Endothelial cell of hepatic sinusoid (primary cell): Measurements from ENCODE around the gene FLVCR2.

Experiments
- in situ Hi-C: cut with HindIII; loops from 2 replicates; pipeline ENCODE4 v1.10.0; 2017; ENCODE audit warnings: low sequenced_read_pairs

The FLVCR2 gene

DNA sequence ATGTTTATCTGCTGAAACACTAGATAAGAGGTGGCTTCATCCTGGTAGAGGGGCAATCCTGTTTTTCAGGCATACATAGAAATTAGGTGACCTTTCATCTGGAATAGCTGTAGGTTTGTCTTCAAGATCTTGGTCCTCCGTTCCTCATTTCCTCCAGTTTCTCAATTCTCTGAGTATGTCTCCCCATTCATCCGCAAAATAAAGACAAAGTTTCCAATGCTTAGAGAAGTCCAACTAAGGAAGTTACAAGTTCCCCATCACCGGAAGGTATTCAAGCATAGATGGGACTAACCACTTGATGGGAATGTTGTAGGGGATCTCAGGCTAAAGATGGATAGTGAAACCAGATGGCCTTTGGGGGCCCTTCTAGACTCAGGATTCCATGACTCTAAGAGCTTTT lies 48.0 kb downstream of the FLVCR2 start:
- in situ Hi-C loops, result no loop called here

GRCh38 chr14:75626863-75627262 lies 48.4 kb downstream of the FLVCR2 start:
- in situ Hi-C loops, result no loop called here

DNA sequence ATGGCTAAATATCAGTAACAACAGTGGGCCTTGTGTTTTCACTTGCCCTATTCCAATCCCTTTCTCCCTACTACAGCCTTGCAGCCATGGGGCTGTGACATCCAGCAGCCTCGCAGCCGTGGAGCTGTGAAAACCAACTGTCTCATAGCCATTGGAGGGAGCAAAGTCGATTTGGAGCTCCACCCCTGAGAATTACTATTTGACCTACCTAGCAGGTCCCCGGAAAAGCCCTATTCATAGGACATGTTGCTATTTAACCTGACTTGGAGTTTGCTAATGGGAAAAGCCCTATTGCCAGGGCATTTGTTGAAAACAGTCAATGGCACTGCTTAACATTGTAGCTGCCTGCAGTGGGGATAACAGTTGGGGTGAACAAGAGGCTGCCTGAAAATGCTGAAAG lies 49.0 kb downstream of the FLVCR2 start:
- in situ Hi-C loops, result no loop called here

DNA sequence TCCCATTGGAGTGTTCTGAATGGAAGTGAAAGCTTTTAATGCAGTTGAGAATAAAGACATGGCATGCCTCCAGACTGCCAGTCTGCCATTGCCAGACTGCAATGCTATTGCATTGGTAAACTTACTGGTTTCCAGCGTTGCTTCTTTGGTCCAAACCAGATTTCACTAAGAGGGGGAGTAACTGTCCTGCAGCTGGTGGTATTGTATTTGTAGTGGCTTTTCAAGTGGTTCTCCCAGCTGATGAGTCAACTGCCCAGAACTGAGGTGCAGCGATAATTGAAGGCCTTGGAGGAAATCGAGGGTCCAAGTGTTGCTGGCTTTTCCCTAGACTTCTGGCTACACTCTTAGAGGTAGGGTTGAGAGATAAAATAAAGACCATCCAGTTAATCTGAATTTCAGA lies 50.4 kb downstream of the FLVCR2 start:
- in situ Hi-C loops, result no loop called here

DNA sequence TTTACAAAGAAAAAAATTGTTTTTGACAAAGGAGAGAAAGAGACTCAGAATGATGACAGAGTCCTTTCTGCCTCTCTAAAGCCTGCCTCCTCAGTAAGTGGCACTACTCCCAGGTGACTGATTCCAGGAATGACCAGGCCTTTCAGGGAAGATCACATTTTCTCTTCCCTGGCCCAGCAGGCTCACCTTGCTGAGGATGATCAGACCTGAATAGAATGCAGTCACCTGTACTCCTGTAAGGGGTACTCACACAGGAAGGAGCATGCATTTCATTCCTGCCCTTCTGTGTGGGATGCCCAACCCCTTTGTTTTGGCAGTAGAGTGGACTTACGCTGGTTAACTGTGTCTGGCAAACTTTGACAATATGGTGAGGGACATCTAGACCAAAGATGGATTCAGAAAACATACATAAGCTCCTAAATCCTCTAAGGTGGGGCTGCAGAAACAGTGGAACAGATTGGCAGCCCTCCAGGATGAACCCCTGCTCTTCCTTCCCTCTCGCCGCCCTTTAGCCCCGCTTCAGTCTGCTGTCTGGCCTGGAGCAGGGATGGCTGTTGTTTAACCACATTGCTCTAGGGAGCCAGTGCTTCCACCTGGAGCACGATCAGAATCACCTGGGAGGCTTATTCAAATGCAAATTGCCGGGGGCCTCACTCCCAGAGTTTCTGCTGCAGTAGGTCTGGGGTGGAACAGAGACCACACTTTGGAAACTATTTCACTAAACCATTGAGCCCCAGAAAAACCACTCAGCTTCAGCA lies 52.5 kb downstream of the FLVCR2 start:
- in situ Hi-C loops, result no loop called here

DNA sequence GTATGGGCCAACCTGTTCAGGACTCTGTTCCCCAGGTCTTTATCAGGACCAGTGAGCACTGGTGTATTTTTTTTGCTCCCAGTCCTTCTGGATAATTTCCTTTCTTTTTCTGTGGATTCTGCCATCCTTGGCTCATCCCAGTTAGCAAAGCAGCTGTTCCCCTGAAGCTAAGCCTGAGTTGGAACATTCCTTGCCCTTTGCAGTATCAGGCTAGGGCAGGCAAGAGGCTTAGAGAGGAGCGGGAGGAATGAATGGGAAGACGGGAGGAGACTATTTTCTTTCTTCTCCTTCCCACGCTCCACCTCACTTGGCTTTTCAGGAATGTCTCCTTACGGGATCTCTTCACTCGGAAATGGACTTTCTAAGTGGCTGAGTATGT lies 53.0 kb downstream of the FLVCR2 start:
- in situ Hi-C loops, result no loop called here

- in situ Hi-C loops, result no loop called here
Measured at GRCh38 chr14:75634848-75635247, 56.4 kb downstream of the FLVCR2 start.

DNA sequence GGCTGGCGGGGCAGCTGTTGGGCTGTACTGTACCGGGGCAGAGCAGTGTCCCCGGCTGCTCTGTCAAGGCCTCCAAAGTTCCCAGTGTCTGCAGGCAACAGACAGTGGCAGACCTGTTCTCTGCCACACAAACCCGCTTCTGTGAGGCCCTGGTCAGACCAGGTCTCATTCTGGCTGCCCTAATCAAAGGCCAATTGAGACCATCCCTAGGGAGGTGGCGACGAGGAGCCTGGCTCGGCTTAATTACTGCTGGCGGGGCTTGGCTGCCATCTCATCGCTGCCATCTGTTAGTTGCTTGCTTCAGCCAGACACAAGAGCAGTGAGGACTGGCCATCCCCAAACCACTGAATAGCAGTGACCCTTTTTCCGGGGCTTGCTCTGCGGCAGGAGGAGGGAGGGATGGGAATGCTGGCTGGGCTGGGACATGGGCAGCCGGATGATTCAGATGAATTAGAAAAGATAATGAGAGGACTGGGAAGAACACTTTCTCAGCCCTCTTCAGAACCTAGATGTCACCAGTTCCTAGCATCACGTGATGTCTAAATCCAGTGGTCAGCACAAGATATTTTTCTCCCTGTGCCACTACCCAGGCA lies 57.8 kb downstream of the FLVCR2 start:
- in situ Hi-C loops, result no loop called here

DNA sequence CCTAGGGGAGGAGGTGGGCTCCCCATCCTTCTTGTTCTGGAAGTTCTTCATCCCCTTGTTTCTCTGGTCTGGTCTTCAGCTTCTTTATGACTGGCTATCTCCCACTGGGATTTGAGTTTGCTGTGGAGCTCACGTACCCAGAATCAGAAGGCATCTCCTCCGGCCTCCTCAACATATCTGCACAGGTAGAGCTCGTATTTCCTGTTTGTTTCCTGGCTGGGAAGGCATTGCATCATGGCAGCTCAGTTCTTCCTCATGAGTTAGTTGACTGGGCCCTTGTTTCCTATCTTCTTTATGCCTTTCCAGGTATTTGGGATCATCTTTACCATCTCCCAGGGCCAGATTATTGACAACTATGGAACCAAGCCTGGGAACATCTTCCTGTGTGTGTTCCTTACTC lies 62.5 kb downstream of the FLVCR2 start:
- in situ Hi-C loops, result no loop called here

DNA sequence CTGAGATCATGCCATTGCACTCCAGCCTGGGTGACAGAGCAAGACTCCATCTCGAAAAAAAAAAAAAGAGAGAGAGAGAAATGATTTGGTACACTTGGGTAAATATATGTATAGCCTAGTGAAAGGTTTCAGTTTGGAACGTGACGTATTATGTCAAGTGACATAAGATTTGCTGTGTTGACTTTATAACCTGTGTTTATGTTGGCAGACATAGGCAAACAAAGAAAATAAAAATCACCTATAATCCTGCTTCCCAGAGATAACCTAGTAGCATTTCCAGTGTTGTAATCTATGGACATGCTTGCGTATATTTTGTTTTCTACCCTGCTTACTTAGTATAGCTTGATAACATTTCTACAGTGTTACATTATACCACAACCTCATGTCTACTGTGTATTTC lies 65.6 kb downstream of the FLVCR2 start:
- in situ Hi-C loops, result no loop called here

- in situ Hi-C loops, result loop anchor here (5.0 kb wide), 1 partner anchor 83 kb away; no protein-coding TSS in a partner anchor
Measured at GRCh38 chr14:75645056-75645455, 66.6 kb downstream of the FLVCR2 start.

- in situ Hi-C loops, result loop anchor here (5.0 kb wide), 1 partner anchor 84 kb away; no protein-coding TSS in a partner anchor
Measured at GRCh38 chr14:75646762-75647161, 68.3 kb downstream of the FLVCR2 start.

GRCh38 chr14:75647640-75648039 lies 69.2 kb downstream of the FLVCR2 start:
- in situ Hi-C loops, result loop anchor here (5.0 kb wide), 1 partner anchor 85 kb away; no protein-coding TSS in a partner anchor

DNA sequence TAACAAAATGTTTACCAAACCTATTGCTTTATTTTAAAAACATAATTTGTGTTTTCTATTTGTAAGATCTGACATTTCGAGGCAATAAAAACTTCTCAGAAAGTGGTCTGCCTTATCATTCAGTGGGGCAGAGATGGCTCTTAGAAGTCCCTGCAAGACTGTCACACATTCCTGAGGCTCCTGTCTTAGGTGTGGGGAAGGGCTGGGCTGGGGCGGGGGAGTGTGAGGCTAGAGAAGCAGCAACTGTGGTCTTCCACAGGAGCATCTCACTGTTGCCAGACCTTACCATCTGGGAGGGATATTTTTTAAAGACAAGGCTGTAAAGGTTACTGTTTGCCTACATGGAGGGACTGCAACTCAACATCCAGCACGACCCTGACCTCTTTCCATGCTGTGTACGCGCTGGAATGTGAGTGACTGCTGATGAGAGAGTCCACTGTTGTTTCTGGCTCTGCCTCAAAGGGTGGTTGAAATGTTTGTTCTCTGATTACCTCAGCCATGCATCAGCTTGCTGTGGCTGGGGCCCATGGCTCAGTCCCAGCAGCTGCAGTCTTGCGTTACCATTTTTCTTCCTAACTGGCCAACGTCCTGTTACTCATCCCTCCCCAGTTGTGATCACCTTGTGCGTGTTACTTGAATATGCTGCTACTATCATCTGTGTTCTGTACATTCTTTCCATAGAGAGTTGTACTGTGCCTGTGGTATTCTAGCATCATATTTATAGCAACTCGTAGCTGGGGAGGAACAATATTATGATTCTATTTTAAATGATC lies 69.8 kb downstream of the FLVCR2 start:
- in situ Hi-C loops, result loop anchor here (5.0 kb wide), 1 partner anchor 86 kb away; no protein-coding TSS in a partner anchor

- in situ Hi-C loops, result loop anchor here (5.0 kb wide), 1 partner anchor 87 kb away; no protein-coding TSS in a partner anchor
Measured at GRCh38 chr14:75649337-75649736, 70.9 kb downstream of the FLVCR2 start.

DNA sequence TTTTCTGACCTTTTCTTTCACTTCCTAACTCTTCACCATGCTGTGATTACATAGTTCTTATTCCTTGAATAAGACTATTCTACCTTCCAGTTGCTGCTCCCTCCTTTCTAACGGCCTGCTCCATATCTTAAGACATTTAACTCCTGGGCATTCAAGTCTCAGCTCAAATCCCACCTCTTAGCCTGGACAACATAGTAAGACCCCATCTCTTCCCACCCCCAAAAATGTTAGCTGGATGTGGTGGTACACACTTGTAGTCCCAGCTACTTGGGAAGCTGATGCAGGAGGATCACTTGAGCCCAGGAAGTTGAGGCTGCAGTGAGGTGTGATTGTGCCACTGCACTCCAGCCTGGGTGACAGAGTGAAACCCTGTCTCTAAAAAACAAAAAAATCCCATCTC lies 71.4 kb downstream of the FLVCR2 start:
- in situ Hi-C loops, result loop anchor here (5.0 kb wide), 1 partner anchor 87 kb away; no protein-coding TSS in a partner anchor

- in situ Hi-C loops, result no loop called here
Measured at GRCh38 chr14:75650253-75651058, 72.0 kb downstream of the FLVCR2 start.

DNA sequence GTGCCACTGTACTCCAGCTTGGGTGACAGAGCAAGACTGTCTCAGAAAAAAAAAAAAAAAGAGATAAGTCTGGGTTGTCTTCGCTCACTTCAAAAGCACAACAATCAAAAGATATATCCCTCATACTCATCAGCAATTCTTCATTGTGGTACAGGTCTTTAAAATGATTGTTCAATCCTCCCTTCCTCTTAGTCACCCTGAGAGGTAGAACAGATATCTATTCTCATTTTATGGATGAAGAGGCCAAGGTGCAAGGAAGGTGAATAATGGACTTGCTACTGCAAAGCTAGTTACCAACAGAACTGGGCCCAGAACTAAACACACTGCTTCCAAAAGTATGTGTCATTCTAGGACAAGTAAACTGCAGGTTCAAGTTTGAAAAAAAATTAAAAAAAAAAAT lies 75.1 kb downstream of the FLVCR2 start:
- in situ Hi-C loops, result no loop called here

DNA sequence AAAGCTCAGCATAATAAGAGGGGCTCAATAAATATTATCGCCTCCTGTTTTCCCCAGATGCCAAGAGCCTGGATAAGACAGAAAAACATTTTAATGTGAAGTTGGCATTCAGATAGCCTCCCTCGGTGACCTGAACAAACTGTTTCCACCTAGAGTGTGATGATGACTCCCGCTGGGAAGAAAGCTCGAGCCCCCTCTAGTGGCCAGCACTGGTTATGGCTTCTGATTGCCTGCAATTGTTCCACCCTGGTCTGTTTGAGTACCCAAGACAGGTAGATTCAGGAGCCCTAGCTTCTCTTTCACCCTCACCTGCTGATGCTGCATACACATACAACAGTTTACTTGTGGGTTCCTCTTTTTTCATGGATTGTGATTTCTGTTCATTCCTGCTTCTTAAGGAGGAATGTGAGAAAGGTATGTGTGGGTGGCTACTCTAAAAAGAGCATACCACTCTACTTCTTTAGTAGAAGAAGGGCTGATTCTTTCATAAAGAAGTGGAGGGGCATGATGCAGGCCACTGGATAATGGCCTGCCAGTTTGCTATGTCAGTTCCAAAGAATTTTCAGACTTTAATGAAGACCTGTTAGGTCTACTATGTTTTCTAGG lies 75.8 kb downstream of the FLVCR2 start:
- in situ Hi-C loops, result no loop called here

GRCh38 chr14:75655235-75655634 lies 76.8 kb downstream of the FLVCR2 start:
- in situ Hi-C loops, result no loop called here
